ENCODE data around the gene ACAP1. TPM values are rescaled to one million over a fixed set of nuclear protein-coding genes. Genes with fewer than 3 reads are reported as not detected.
"Not testable (repeated sequence)": the region's sequence is repeated elsewhere in the genome, so short reads cannot be mapped to it uniquely, and the experiment has no call there.

ACAP1 gene
- total RNA-seq, 1 donor from 2014 or later, result 3.6 TPM

DNA sequence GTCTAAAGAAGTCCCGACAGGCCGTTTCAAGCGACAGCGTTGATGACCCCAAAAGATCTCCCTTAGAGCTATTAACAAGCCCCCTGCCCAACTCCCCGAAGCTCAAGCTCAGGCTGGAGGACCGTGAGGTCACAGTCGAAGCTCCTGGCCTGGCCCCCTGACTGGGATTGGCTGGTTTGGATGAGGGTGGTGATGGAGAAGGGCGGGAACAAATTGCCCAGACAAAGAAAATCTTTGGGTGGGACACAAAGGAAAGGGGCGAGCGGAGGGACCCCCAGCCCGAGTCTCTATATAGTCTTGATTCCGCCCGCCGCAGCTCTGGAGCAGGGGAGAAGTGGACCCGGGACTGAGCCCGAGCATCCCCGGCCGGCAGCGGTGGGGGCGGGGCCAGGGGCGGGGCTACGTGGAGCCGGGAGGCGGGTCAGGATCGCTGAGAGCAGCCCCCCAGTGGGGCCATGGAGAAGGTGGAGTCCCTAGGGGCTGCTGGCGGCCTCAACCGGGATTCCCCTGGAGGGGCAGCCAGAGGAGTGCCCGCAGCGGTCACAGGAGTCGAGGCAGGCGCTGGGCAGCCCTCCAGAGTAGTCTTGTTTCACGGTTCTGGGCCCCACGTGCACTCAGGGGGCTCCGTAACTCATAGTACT, 6.2 kb upstream of the ACAP1 start:
- Histone ChIP-seq H3K27me3 (ENCODE audit: control insufficient read depth, insufficient read depth, low read length) (no peaks in the 10 kb centered on the region), H3K4me3 (ENCODE audit: low read depth, low read length) (peak overlapping the region; percentile 98), H3K36me3 (ENCODE audit: control insufficient read depth, insufficient read depth, low read length) (no peaks in the 10 kb centered on the region)
- DNase-seq (ENCODE audit: low read depth), result no peak
- TF ChIP-seq, protein P1, sequence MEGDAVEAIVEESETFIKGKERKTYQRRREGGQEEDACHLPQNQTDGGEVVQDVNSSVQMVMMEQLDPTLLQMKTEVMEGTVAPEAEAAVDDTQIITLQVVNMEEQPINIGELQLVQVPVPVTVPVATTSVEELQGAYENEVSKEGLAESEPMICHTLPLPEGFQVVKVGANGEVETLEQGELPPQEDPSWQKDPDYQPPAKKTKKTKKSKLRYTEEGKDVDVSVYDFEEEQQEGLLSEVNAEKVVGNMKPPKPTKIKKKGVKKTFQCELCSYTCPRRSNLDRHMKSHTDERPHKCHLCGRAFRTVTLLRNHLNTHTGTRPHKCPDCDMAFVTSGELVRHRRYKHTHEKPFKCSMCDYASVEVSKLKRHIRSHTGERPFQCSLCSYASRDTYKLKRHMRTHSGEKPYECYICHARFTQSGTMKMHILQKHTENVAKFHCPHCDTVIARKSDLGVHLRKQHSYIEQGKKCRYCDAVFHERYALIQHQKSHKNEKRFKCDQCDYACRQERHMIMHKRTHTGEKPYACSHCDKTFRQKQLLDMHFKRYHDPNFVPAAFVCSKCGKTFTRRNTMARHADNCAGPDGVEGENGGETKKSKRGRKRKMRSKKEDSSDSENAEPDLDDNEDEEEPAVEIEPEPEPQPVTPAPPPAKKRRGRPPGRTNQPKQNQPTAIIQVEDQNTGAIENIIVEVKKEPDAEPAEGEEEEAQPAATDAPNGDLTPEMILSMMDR (IDR thresholded peaks at IDR 0.05; ENCODE audit: insufficient read depth, low read length, poor library complexity, severe bottlenecking), result no peak

DNA sequence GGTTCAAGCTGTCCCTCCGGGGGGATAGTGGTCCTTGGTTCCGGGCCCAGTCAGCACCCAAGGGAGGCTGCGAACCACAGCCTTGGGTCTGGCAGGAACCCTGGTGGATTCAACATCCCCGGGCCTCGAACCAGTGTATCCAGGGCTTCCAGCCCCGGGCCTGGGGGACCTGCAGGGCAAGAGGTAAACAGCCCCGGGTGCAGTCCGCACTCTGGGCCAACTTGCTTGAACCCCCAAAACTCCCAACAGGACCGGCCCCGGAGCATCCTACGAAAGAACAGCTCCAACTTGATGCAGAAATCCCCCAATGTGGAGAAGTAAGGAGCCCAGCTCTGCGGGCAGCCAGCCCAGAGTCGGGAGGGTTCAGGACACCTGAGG, 5.7 kb upstream of the ACAP1 start:
- DNase-seq (ENCODE audit: low read depth), result no peak
- TF ChIP-seq, protein P1 (IDR thresholded peaks at IDR 0.05; ENCODE audit: insufficient read depth, low read length, poor library complexity, severe bottlenecking), result no peak
- Histone ChIP-seq H3K4me3 (ENCODE audit: low read depth, low read length) (peak overlapping the region; percentile 98), H3K36me3 (ENCODE audit: control insufficient read depth, insufficient read depth, low read length) (no peaks in the 10 kb centered on the region), H3K27me3 (ENCODE audit: control insufficient read depth, insufficient read depth, low read length) (no peaks in the 10 kb centered on the region)

DNA sequence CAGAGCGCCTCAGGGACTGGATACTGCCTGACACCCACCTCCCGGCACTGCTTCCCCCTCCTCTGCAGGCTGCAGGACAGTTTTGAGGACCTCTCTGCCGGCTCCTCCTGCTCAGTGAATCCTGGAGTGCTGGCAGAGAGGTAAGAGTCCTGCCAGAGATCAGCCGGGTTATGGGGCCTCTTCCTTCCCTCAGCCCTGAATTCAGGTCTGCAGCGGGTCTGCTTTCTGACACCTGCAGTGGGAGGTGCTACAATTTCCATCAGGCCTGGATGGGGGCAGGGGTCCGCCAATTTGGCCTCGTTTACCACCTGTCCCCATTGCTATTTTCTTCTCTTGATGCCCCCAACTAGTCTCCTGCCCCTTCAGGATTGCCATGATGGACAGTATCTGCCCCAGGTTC, 4.2 kb upstream of the ACAP1 start:
- TF ChIP-seq, protein P1 (IDR thresholded peaks at IDR 0.05; ENCODE audit: insufficient read depth, low read length, poor library complexity, severe bottlenecking), result no peak
- no peaks in the 10 kb centered on the region for H3K36me3 ChIP-seq (ENCODE audit: control insufficient read depth, insufficient read depth, low read length)
- H3K27me3 ChIP-seq (ENCODE audit: control insufficient read depth, insufficient read depth, low read length), result no peaks in the 10 kb centered on the region
- DNase-seq (ENCODE audit: low read depth), result no peak
- H3K4me3 ChIP-seq (ENCODE audit: low read depth, low read length), result no peak overlapping the region

DNA sequence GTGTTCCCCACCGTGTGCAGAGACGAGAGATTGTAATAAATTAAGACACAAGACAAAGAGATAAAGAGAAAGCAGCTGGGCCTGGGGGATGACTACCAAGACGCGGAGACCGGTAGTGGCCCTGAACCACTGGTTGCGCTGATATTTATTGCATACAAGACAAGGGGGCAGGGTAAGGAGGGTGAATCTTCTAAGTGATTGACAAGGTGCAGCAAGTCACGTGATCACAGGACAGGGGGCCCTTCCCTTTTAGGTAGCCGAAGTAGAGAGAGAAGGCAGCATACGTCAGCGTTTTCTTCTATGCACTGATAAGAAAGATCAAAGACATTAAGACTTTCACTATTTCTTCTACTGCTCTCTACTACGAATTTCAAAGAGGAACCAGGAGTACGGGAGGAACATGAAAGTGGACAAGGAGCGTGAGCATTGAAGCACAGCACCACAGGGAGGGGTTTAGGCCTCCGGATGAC, 3.7 kb upstream of the ACAP1 start:
- not testable (repeated sequence) for DNase-seq (ENCODE audit: low read depth); H3K27me3 ChIP-seq (ENCODE audit: control insufficient read depth, insufficient read depth, low read length); H3K4me3 ChIP-seq (ENCODE audit: low read depth, low read length); H3K36me3 ChIP-seq (ENCODE audit: control insufficient read depth, insufficient read depth, low read length)

DNA sequence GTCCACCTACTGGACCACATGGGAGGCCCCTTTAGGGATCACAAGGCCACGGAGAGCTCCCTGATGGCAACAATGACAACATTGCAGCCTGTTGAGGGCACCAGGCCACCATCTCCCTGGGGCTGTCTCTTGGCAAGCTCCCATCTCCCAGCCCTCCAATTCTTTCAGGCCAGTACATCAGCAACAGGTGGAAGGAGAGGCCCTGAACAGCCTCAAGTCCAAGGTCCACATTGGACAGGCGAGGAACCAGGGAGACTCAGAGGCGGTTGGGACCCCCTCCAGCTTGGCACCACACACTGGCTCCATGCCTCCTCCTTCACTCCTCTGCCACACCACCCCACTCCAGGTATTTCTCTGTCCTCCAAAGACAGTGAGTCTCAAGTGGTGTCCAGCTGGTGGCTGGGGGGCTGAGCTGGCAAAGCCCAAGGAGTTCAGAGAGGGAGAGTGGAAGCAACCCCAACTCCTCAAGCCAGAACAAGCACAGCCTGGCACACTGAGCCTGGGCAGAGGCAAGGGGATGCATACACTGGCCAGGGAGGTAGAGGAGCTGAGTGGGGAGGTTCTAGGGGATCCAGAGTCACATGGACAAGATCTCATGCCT, 1.3 kb upstream of the ACAP1 start:
- Histone ChIP-seq H3K36me3 (ENCODE audit: control insufficient read depth, insufficient read depth, low read length) (no peaks in the 10 kb centered on the region), H3K27me3 (ENCODE audit: control insufficient read depth, insufficient read depth, low read length) (no peaks in the 10 kb centered on the region), H3K4me3 (ENCODE audit: low read depth, low read length) (no peak overlapping the region)
- TF ChIP-seq, protein P1 (IDR thresholded peaks at IDR 0.05; ENCODE audit: insufficient read depth, low read length, poor library complexity, severe bottlenecking), result no peak
- DNase-seq (ENCODE audit: low read depth), result no peak

DNA sequence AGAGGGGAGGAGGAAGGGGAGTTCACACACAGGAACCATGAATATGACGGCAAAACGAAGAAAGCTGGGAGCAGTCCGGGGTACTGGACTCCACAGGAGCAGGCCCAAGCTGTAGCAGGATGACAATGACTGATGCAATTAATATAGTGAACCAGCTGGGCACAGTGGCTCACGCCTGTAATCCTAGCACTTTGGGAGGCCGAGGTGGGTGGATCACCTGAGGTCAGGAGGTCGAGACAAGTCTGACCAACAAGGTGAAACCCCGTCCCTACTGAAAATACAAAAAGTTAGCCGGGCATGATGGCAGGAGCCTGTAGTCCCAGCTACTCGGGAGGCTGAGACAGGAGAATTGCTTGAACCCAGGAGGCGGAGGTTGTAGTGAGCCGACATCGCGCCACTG, 564 bp upstream of the ACAP1 start:
- not testable (repeated sequence) for H3K27me3 ChIP-seq (ENCODE audit: control insufficient read depth, insufficient read depth, low read length); H3K4me3 ChIP-seq (ENCODE audit: low read depth, low read length); DNase-seq (ENCODE audit: low read depth); H3K36me3 ChIP-seq (ENCODE audit: control insufficient read depth, insufficient read depth, low read length)

DNA sequence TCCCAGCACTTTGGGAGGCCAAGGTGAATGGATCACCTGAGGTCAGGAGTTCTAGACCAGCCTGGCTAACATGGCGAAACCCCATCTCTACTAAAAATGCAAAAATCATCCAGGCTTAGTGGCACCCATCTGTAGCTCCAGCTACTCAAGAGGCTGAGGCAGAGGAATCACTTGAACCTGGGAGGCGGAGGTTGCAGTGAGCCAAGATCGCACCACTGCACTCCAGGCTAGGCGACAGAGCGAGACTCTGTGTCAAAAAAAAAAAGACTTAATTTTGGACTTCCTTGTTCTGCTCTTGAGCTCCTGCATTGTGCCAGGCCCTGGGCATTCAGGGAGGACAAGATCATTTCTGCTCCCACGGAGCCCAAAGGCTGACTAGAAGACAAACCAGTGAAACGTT, 1.3 kb downstream of the ACAP1 start:
- not testable (repeated sequence) for H3K4me3 ChIP-seq (ENCODE audit: low read depth, low read length); DNase-seq (ENCODE audit: low read depth); H3K27me3 ChIP-seq (ENCODE audit: control insufficient read depth, insufficient read depth, low read length); H3K36me3 ChIP-seq (ENCODE audit: control insufficient read depth, insufficient read depth, low read length)

All from kidney epithelial cell (primary cell).